Activated CD8-positive, alpha-beta memory T cell treated with anti-CD3 and anti-CD28 coated beads, Interleukin-2, amount 50 U/mL, for 1 hour (primary cell): ENCODE data around the gene DCBLD1.

Source experiments
- DNase-seq: peaks from one replicate; pipeline ENCODE4 v3.0.0-alpha.2; 2020; ENCODE audit errors: extremely low read depth

Gene DCBLD1

GRCh38 chr6:117472667-117473066 is 9.8 kb upstream of the DCBLD1 start:
- no peak for DNase-seq

DNA sequence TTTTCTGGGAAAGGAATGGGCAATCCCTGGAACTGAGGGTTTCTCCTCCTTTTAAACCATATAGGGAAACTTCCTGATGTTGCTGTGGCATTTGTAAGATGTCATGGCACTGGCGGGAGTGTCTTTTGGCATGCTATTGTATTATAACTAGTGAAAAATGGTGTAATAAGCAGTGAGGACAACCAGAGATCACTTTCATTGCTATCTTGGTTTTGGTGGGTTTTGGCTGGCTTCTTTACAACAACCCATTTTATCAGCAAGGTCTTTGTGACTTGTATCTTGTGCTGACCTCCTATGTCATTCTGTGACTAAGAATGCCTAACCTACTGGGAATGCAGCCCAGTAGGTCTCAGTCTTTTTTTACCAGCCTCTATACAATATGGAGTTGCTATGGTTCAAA is 9.1 kb upstream of the DCBLD1 start:
- no peak for DNase-seq

GRCh38 chr6:117477988-117478852 is 4.3 kb upstream of the DCBLD1 start:
- DNase-seq = no peak

DNA sequence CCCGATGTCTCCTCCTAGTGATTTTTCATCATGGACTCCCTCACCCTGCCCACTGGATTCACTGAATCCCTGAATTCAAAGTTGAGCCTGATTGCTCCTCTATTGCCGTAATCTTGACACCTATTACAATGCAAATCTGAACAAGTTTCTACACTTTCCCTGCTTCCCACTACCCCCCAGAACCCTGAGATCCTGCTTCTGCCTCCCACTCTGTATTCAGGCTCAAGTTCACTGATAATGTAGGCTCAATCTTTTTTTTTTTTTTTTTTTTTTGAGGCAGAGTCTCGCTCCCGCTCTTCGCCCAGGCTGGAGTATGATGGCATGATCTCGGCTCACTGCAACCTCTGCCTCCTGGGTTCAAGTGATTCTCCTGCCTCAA is 3.6 kb upstream of the DCBLD1 start:
- DNase-seq = no peak

DNA sequence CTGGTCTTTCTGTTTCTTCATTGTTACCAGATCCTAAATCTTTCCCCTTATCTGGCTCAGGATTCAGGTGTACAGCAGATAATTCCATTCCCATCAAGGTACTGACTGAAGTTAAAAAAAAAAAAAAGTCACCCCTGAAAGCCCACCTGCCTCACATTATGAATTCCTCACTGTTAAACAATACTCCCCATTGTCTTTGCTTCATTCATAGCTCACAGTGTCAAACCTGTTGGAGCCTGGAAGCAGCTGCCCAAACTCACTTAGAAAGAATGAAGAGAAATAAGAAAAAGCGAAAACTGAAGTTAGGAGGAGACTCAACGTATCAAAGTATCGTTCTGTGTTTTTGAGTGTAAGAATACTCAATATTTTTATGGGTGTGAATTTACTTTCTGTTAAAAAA is 1.8 kb upstream of the DCBLD1 start:
- DNase-seq = no peak

DNA sequence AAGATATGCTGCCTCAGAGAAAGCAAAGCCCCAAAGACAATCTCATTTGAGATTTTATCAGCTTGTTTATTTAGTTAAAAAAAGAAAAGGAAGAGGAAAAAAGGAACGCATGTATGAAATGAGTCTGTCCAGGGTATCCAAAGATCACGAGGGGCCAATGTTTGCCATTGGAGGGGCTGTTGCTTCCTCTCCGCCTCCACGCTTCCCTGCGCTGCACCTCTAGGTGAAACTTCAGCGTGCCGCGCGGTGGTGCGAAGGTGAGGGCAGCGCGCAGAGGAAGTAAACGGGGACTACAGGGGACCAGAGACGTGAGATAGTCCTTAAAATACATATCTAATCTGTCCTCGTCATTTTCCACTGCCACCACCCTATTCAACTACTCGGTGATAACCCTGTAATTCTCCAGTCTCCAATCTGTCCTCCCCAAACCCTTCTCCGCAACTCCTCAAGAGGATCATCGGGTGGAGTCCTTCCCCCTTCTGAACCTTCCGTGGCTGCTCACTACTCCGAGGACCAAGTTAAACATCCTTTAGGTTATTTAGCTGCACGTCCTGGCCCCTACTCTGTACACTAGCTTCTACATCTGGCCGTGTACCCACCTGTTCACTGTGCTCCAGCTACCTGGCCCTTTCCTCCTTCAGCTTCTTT is 1.1 kb upstream of the DCBLD1 start:
- no peak for DNase-seq

DNA sequence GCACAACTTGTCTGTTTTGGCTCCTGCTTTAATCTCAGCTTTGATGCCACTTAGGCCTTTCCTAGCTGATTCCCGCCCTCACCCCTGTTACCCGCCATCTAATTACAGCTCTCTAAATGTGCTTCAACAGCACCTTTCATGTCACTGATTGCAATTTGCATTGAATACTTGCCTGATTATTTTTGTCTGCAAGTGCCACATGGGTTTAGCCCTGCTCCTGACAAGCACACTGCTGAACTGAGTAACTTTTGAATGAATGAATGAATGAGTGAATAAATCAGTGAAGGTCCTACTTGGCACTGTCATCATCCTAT is 591 bp upstream of the DCBLD1 start:
- no peak for DNase-seq

DNA sequence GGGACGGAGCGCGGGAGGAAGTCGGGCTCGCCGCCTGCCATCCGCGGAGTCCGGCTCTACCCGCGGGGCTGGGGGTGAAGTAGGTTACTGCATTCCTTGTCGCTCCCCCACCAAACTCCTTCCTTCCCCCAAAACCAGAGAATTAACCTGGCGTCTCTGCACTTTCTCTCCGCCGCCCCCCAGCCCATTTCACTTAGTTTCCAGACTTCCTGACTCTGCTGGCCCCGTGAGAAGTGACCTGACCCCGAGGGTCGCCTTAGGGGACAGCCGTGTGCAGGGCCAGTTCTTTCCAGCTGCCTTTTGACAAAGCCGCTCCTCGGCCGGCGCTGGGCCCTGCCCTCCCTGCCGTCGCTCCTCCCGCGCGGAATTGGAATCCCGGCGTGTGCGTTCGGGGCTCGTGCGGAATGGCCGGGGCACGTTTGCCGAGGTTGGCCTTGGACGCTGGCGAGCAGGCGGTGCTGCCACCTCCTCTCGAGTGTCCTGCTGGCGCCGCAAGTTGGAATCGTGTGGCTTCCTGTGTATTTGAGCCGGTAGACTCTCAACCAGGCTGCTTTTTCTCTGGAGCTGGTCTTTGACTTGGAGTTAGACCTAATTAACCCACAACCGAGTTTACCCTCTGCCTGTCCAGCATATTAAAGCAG is 650 bp downstream of the DCBLD1 start:
- no peak for DNase-seq

DNA sequence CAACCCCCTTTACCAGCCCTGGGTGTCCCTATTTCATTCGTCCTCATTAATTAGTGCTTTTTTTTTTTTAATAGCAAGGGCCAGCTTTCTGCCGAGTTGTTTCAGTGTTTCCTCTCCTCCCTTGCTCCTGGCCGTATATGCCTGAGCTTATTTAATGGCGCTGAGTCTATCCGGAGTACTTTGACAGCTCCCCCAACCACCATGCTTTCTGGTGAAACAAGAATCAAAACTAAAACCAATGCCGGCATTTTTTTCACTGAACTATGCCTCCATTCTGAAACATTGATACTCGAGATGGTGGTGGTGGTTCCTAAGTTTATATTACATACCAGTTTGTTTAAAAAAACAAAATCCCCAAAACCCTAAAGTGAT is 1.2 kb downstream of the DCBLD1 start:
- DNase-seq = no peak

GRCh38 chr6:117484052-117484646 is 1.7 kb downstream of the DCBLD1 start:
- no peak for DNase-seq

- DNase-seq = no peak
Observed at GRCh38 chr6:117485433-117485832, 3.0 kb downstream of the DCBLD1 start.

GRCh38 chr6:117487821-117488220 is 5.3 kb downstream of the DCBLD1 start:
- DNase-seq = no peak

DNA sequence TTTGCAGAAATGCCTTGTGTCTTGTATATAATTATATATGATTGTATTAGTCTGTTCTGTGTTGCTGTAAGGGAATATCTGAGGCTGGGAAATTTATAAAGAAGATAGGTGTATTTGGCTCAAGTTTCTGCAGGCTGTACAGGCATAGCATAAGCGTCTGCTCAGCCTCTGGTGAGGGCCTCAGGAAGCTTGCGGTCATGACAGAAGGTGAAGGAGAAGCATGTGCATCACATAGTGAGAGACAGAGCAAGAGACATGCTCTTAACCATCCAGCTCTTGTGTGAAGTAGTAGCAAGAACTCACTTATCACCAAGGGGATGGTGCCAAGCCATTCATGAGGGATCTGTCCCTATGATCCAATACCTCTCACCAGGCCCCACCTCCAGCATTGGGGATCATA is 6.5 kb downstream of the DCBLD1 start:
- DNase-seq = no peak

DNA sequence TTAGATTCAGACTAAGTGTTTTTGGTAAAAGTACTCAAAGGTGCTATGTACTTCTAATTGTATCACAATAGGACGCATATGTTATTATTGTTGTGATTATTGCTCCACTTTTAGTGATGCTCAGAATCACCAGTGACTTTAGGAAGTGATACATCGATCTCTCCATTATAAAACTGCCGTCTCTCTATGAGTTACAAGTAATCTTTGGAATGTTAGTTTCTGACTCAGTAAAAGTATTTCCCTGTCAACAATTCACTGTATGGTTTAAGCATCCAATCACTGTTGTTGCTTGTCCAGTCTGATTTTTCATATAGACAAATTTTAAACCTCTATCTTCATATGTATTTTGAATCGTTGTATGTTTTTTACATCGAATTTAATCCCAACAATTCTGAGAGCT is 9.4 kb downstream of the DCBLD1 start:
- no peak for DNase-seq

GRCh38 chr6:117493470-117493869 is 11.0 kb downstream of the DCBLD1 start:
- no peak for DNase-seq

GRCh38 chr6:117494283-117494682 is 11.8 kb downstream of the DCBLD1 start:
- DNase-seq = no peak

DNA sequence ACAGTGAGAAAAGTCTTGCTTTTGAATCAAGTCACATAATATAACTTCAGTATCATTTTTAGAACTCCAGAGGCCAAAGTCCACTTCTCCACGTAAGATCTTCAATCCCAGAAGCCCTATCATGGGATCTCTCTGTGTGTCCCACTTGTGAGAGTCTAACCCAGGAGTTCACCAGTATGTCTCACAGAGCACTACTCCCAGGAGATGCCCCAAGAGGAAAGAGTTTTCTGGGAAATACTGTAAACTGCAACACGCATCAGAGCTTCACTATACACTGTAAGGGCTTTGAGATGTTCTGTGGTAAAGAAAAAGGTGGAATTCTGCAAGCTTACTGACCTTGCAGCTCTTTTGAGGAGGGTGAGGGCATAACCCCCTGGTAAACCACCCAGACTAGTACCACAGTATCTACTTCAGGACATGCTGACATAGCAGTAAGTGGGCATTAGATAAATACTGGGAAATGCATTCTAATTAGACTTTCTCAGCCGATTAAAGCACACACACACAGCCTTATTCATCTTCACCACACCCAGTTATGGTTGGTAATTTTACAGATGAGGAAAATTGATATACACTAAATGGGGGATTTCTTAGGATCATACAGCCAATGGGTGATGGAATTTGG is 12.3 kb downstream of the DCBLD1 start:
- no peak for DNase-seq

DNA sequence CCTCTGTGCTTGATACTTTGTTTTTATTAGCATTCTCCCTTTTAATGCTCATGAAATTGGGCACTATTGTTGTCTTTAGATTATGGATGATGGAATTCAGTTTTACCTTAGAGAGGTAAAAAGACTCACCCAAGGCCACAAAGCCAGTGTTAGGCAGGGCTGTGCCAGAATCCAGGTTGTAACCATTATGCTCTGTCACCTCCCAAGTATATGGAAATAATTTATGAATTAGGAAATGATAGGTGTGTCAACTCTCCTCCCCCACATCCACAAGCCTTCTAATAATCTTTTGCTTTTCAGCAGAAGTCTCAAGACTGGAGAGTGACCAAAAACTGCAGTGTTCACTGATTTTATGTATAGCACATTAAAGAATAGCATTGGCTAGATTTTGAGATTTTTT is 13.0 kb downstream of the DCBLD1 start:
- no peak for DNase-seq

DNA sequence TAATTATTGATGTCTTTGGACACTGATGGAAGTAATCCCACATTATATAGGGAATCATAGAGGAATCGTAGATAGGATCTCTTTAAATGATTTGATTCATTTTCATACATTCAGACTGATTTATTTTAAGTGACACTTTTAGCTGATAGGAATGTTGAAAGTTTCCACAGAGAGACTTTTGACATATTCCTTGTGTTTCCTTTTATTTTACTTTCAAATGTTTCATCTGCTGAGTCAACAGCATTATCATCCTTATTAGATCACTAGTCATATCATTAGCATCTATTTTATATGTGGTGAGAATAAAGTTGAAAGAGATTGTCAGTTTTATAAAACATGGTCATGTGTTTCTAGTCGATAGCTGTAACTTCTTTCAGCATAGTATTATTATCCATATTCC is 13.4 kb downstream of the DCBLD1 start:
- DNase-seq = no peak

GRCh38 chr6:117496383-117496990 is 14.0 kb downstream of the DCBLD1 start:
- DNase-seq = no peak

- DNase-seq = no peak
Observed at GRCh38 chr6:117497237-117497636, 14.8 kb downstream of the DCBLD1 start.

GRCh38 chr6:117498159-117498558 is 15.7 kb downstream of the DCBLD1 start:
- DNase-seq = no peak
